Loucy (cell line): ENCODE data around the gene NFS1.

Experiments
- H2AFZ ChIP-seq: fragments of 200-600 bp; sonication (generic); 2 replicates; pipeline ENCODE4 v1.6.0; 2016; ENCODE audit warnings: antibody characterized with exemption, mild to moderate bottlenecking, low read length, moderate library complexity
- H3F3A ChIP-seq: fragments of 200-600 bp; 2 replicates; pipeline ENCODE4 v1.6.0; 2016; ENCODE audit warnings: antibody characterized with exemption, low read depth, mild to moderate bottlenecking
- H3K27me3 ChIP-seq: fragments of 200-600 bp; sonication (generic); 2 replicates; pipeline ENCODE4 v1.6.1; 2014; ENCODE audit warnings: low read length, mild to moderate bottlenecking; ENCODE audit not compliant: insufficient read depth, poor library complexity, severe bottlenecking
- H3K36me3 ChIP-seq: fragments of 200-600 bp; sonication (generic); 2 replicates; pipeline ENCODE4 v1.6.1; 2016; ENCODE audit warnings: low read length; ENCODE audit not compliant: insufficient read depth
- H3K4me1 ChIP-seq: fragments of 200-600 bp; sonication (generic); 2 replicates; pipeline ENCODE4 v1.5.1; 2014; ENCODE audit warnings: low read length, mild to moderate bottlenecking; ENCODE audit not compliant: insufficient read depth, poor library complexity, severe bottlenecking
- H3K4me2 ChIP-seq: fragments of 200-600 bp; sonication (generic); 2 replicates; pipeline ENCODE4 v1.6.0; 2014; ENCODE audit warnings: antibody characterized with exemption, low read length, low read depth, mild to moderate bottlenecking; ENCODE audit not compliant: poor library complexity, severe bottlenecking
- H3K4me3 ChIP-seq: fragments of 200-600 bp; sonication (generic); 2 replicates; pipeline ENCODE4 v1.5.1; 2014; ENCODE audit warnings: low read length, mild to moderate bottlenecking, mixed read lengths; ENCODE audit not compliant: poor library complexity, severe bottlenecking
- H3K79me2 ChIP-seq: fragments of 200-600 bp; sonication (generic); 2 replicates; pipeline ENCODE4 v1.6.1; 2014; ENCODE audit warnings: low read length; ENCODE audit not compliant: insufficient read depth
- H3K9ac ChIP-seq: fragments of 200-600 bp; sonication (generic); 2 replicates; pipeline ENCODE4 v1.6.0; 2014; ENCODE audit warnings: mild to moderate bottlenecking, low read depth, low read length, moderate library complexity; ENCODE audit not compliant: poor library complexity, severe bottlenecking
- H3K9me2 ChIP-seq: fragments of 200-600 bp; sonication (generic); replicated peaks from 2 replicates; pipeline ENCODE4 v1.6.1; 2016; ENCODE audit warnings: low read depth, low read length, mixed read lengths
- H3K9me3 ChIP-seq: fragments of 200-600 bp; sonication (generic); 2 replicates; pipeline ENCODE4 v1.6.1; 2014; ENCODE audit warnings: mild to moderate bottlenecking, antibody characterized with exemption, low read length, low read depth; ENCODE audit not compliant: insufficient read depth
- H4K20me1 ChIP-seq: fragments of 200-600 bp; sonication (generic); 2 replicates; pipeline ENCODE4 v1.6.0; 2014; ENCODE audit warnings: antibody characterized with exemption, low read length, mild to moderate bottlenecking; ENCODE audit not compliant: insufficient read depth, poor library complexity, severe bottlenecking
- CTCF ChIP-seq: fragments of 200-600 bp; sonication (generic); conservative IDR thresholded peaks from 2 replicates; pipeline ENCODE4 v1.5.1; 2014; ENCODE audit warnings: mild to moderate bottlenecking, antibody characterized with exemption, low read length
- EZH2phosphoT487 ChIP-seq: fragments of 200-600 bp; IDR thresholded peaks from 2 replicates; pipeline ENCODE4 v1.6.1; 2018; ENCODE audit warnings: antibody characterized with exemption, mild to moderate bottlenecking, moderate library complexity, borderline replicate concordance

NFS1 gene

GRCh38 chr20:35625584-35626385 lies 73.4 kb downstream of the NFS1 start:
- no peak overlapping the region for H3K9ac ChIP-seq
- H3K36me3 ChIP-seq, result peaks cover 53% of the 10 kb centered on the region; the same call in 1 of the 2 replicates

DNA sequence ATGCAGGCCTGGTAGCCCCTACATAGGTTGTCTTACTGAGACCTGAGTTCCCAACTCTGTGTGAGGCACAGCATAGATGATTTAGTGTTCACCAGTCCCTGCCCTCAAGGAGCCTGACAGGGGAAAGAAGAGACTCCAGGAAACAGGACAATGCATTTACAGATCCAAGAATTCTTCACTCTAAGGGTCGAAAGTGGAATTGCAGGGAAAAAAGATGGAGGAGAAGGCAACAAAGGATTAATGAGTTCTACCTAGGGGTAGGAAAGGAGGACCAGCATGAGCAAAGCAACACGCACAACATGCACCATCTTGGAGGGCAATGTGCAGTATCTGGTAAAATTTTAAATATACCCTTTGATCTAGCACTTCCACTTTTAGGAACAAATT lies 77.6 kb downstream of the NFS1 start:
- Histone ChIP-seq H2AFZ (no peak overlapping the region), H3K9me2 (no peaks in the 10 kb centered on the region), H3K4me3 (no peak overlapping the region), H3F3A (0 out of 2 replicates have a peak, but pooled peaks cover 2% of the 10 kb centered on the region), H4K20me1 (no peaks in the 10 kb centered on the region), H3K79me2 (no peaks in the 10 kb centered on the region), H3K4me2 (no peak overlapping the region), H3K27me3 (no peaks in the 10 kb centered on the region), H3K36me3 (peaks cover 17% of the 10 kb centered on the region; the same call in 1 of the 2 replicates), H3K9ac (no peak overlapping the region), H3K9me3 (no peaks in the 10 kb centered on the region), H3K4me1 (peaks cover 28% of the 10 kb centered on the region)
- TF ChIP-seq EZH2phosphoT487, result no peak
- TF ChIP-seq CTCF, result no peak

More at GRCh38 chr20:35625584-35626385, 73.4 kb downstream of the NFS1 start:
- no peaks in the 10 kb centered on the region for H3K9me3 ChIP-seq
- no peak overlapping the region for H3K4me2 ChIP-seq
- H3K4me3 ChIP-seq, result no peak overlapping the region
- H3K79me2 ChIP-seq, result no peaks in the 10 kb centered on the region
- no peaks in the 10 kb centered on the region; the same call in 1 of the 2 replicates for H3F3A ChIP-seq
- no peaks in the 10 kb centered on the region for H3K4me1 ChIP-seq
- H4K20me1 ChIP-seq, result no peaks in the 10 kb centered on the region
- TF ChIP-seq EZH2phosphoT487 (no peak), CTCF (no peak)
- no peaks in the 10 kb centered on the region for H3K9me2 ChIP-seq
- no peaks in the 10 kb centered on the region for H3K27me3 ChIP-seq
- H2AFZ ChIP-seq, result no peak overlapping the region

DNA sequence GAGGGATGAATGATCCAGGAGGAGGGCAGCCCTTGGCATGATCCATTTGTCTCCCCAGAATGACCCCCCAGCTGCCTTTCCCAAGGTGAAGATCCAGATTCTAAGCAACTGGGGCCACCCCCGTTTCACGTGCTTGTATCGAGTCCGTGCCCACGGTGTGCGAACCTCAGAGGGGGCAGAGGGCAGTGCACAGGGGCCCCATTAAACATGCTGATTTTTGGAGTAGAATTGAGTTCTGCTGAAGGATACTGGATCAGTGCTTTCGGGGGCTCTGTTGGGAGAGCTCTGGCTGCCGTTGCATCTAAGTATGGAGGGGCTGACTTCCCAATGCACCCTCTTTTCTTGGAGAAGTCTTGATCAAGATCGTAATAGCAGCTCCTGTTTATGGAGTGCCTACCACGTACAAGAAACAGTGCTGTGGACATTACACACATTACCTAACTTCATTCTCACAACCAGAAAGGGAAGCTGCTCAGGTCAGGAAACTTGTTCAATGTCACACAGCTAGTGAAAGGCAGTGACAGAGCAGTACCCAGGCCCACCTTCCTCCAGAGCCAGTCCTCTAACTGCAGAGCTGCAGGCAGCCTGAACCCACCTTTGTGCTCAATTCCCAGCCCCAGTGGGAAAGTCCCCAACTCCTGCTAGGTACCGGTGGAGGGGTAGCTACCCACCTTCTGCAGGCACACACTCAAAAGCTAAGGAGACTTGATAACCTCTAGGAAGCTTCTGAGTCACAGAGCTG lies 78.2 kb downstream of the NFS1 start:
- H3K4me2 ChIP-seq, result no peak overlapping the region
- H2AFZ ChIP-seq, result no peak overlapping the region
- no peaks in the 10 kb centered on the region for H3K9me3 ChIP-seq
- TF ChIP-seq CTCF (no peak), EZH2phosphoT487 (no peak)
- 0 out of 2 replicates have a peak, but pooled peaks cover 2% of the 10 kb centered on the region for H3F3A ChIP-seq
- no peaks in the 10 kb centered on the region for H4K20me1 ChIP-seq
- no peaks in the 10 kb centered on the region for H3K9me2 ChIP-seq
- H3K79me2 ChIP-seq, result no peaks in the 10 kb centered on the region
- no peak overlapping the region for H3K4me3 ChIP-seq
- H3K27me3 ChIP-seq, result no peaks in the 10 kb centered on the region
- peaks cover 12% of the 10 kb centered on the region; the same call in 1 of the 2 replicates for H3K36me3 ChIP-seq
- H3K4me1 ChIP-seq, result peaks cover 28% of the 10 kb centered on the region
- H3K9ac ChIP-seq, result no peak overlapping the region
